Body of pancreas (tissue), 4 donors: Measurements from ENCODE around the gene CDH15. TPM values are rescaled to one million over a fixed set of nuclear protein-coding genes. Genes with fewer than 3 reads are reported as not detected.
A peak's percentile ranks its signal among the peaks of the same experiment; 100 is the strongest.

Experiments used
- ATAC-seq: fragments of 150-250 bp; one replicate; pipeline ENCODE4 v1.9.1; 2016
- DNase-seq, 4 donors: peaks; one replicate each; pipeline ENCODE4 v3.0.0-alpha.2; 2019
- H3K27ac ChIP-seq, 4 donors: fragments of 200-600 bp; sonication (generic); 1 replicate in 3 of 4; 2 replicates in 1 of 4; pipeline versions ENCODE4 v1.5.1 to v1.6.1; 2016 to 2019; ENCODE audit warnings: mild to moderate bottlenecking in 1 of 4, mixed read lengths in 1 of 4, moderate library complexity in 1 of 4
- H3K27me3 ChIP-seq, 2 donors: fragments of 200-600 bp; sonication (generic); one replicate each; pipeline ENCODE4 v1.6.0; 2016; ENCODE audit warnings: mild to moderate bottlenecking in 1 of 2
- H3K36me3 ChIP-seq, 2 donors: fragments of 200-600 bp; sonication (generic); replicated peaks in 1 of 2; 2 replicates each; pipeline ENCODE4 v1.5.1; 2016; ENCODE audit warnings: low read depth in 2 of 2; ENCODE audit not compliant: insufficient read depth in 1 of 2
- H3K4me1 ChIP-seq: fragments of 200-600 bp; sonication (generic); one replicate; pipeline ENCODE4 v1.6.0; 2016
- H3K4me3 ChIP-seq, 2 donors: fragments of 200-600 bp; sonication (generic); 1 replicate in 1 of 2; 2 replicates in 1 of 2; pipeline ENCODE4 v1.5.1; 2016 to 2019
- H3K9me3 ChIP-seq, 3 donors: fragments of 200-600 bp; sonication (generic); 1 replicate in 2 of 3; 2 replicates in 1 of 3; pipeline ENCODE4 v1.5.1; 2016
- POLR2A ChIP-seq, 3 donors: fragments of 450-650 bp; IDR thresholded peaks; one replicate each; pipeline ENCODE4 v1.6.1; 2016; ENCODE audit warnings: antibody characterized with exemption in 3 of 3, mild to moderate bottlenecking in 2 of 3
- WGBS, 2 donors: methylation state at CpG; one replicate each; pipeline ENCODE4 v1.1.5; 2017; 5-methylcytosine and 5-hydroxymethylcytosine counted together
- intact Hi-C: fragments of 100-400 bp; cut with DNase I; formaldehyde crosslinking; loops from one replicate; pipeline ENCODE4 v1.15.1; 2023
- total RNA-seq, 2 donors: library from RNA; depleted of rRNA; stranded (reverse); fragments of >200 nt; gene quantifications; one replicate each; pipeline ENCODE4 v1.1.0, GENCODE V29; 2016
- TF ChIP-seq, protein P1 (sequence below), 7 experiments: fragments of 450-650 bp in 4 of 7; fragments of 200-600 bp in 3 of 7; sonication (generic) in 3 of 7; IDR thresholded peaks; one replicate each; pipeline ENCODE4 v1.5.1; 2016 to 2019; ENCODE audit warnings: antibody characterized with exemption in 7 of 7

The CDH15 gene
- total RNA-seq, 2 donors from 2014 or later: 1.0 TPM; not detected in 1

DNA sequence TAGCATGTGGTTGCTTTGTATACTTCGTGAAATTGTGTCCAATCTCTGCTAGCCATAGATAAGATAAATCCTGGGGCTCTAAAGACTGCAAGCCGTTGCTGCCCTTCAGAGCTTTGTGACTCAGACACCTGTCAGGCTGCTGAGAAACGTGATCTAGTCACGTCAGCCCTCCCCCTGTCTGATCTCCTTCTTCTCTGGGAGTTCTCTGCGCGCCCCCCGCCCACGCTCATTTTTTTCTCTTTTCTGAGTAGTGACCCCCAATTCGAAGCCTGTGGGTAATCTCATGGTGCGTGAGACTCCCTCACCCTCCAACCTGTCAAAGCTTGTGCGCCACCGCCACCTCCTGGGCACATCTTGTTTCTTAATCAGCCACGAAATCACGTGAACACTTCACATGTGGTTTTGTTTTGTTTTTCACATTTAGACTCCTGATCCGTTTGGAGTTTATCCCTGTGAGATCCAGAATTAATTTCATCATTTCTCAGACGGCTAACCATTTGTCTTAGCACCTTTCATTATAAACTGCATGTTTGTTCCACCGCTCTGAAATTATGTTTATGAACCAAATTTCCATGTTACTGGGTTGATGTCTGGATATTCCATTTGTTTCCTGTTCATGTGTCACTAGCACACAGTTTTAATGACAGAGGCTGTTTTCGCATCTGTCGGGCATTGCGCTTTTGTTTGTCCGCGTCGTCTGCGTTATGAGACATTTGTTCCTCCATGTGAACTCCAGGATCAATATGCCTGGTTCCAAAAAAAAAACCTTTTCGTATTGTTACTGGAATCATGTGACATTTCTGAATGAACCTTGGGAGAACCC is 45.0 kb downstream of the CDH15 start:
- TF ChIP-seq, protein P1, sequence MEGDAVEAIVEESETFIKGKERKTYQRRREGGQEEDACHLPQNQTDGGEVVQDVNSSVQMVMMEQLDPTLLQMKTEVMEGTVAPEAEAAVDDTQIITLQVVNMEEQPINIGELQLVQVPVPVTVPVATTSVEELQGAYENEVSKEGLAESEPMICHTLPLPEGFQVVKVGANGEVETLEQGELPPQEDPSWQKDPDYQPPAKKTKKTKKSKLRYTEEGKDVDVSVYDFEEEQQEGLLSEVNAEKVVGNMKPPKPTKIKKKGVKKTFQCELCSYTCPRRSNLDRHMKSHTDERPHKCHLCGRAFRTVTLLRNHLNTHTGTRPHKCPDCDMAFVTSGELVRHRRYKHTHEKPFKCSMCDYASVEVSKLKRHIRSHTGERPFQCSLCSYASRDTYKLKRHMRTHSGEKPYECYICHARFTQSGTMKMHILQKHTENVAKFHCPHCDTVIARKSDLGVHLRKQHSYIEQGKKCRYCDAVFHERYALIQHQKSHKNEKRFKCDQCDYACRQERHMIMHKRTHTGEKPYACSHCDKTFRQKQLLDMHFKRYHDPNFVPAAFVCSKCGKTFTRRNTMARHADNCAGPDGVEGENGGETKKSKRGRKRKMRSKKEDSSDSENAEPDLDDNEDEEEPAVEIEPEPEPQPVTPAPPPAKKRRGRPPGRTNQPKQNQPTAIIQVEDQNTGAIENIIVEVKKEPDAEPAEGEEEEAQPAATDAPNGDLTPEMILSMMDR (IDR thresholded peaks at IDR 0.05): peak; percentile 51 to 90 (median 83)
- no peak for TF ChIP-seq POLR2A (IDR thresholded peaks at IDR 0.05)
- 1 to 2% methylated on average over 25 of the region's 25 CpGs for WGBS, 2 donors
- no peaks in the 10 kb centered on the region for H3K27me3 ChIP-seq
- H3K9me3 ChIP-seq: no peaks in the 10 kb centered on the region
- H3K36me3 ChIP-seq: peaks cover 0 to 3% of the 10 kb centered on the region in 2 donors
- peak overlapping the region; percentile 22 to 97 (median 84) for H3K27ac ChIP-seq
- intact Hi-C loops: loop anchor here (10.0 kb wide), 1 partner anchor 402 kb away; the partner anchor contains the start of gene APRT
- peak; percentile 80 for ATAC-seq
- peaks cover 26% of the 10 kb centered on the region for H3K4me1 ChIP-seq
- peak; percentile 72 to 85 (median 80) for DNase-seq
- H3K4me3 ChIP-seq: peak overlapping the region; percentile 75 to 78

DNA sequence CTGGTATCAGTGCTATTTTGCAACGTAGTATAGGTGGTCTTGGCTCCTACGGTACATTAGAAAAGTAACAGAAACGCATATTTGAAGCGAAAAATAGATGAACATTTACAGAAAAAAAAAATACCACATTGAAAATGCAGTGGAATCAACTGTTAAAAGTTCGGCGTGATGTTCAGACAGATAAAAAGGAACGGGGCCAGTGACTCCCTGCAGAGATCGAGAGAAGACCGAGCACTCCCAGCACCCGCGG is 45.5 kb downstream of the CDH15 start:
- intact Hi-C loops: loop anchor here (10.0 kb wide), 1 partner anchor 402 kb away; the partner anchor contains the start of gene APRT

DNA sequence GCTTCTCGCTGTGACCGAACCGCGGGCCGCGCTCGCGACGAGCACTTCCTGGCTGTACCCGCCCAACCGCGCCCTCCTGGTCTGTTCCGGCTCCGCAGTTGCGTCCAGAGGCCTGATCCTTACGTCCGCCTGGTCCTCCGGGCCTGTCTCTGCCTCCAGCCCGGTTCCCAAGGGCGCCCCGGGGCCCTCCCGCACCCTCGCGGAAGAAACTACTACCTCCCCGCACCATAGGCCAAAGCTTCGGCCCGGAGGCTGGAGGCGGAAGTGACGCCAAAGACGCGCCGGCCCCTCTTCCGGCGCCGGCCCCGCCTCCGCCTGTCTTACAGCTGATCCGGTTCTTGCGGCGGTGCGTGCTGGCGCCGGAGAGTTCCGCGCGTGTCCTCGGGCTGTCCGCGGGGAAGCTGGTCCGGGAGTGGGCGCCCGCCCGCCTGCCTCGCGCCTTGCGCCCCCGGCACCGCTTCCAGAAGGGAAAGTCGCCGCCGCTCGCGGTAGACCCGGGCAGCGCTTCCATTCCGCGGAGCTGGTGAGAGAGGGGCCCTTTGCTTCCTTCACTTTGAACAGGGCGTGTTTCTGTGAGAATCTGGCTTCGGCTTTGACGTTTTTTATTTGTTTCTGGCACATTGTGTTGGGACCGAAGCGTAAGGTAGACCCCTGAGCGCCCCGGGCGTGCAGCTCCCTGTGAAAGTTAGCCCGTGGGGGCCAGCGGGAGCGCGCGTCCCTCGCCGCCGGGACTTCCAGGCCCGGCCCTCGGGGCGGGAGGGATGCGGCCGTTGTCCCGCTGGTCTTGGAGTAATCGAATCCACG is 46.0 kb downstream of the CDH15 start, which contains the start of gene ZNF778:
Gene ZNF778 (plus strand): TSS at position 316 of the 804 bp plus-strand sequence. CDS start 3,425 bp downstream, outside the sequence.
- Histone ChIP-seq H3K27ac (peak within 1 kb of the TSS; percentile 73 to 97 (median 92)), H3K4me1 (peaks cover 26% of the 10 kb centered on the region), H3K36me3 (peaks cover 0 to 4% of the 10 kb centered on the region in 2 donors), H3K27me3 (no peaks in the 10 kb centered on the region), H3K9me3 (no peaks in the 10 kb centered on the region), H3K4me3 (peak within 1 kb of the TSS; percentile 75 to 78)
- DNase-seq (peak; percentile 80 to 87 (median 82)), ATAC-seq (peak; percentile 90)
- intact Hi-C loops: loop anchor here (10.0 kb wide), 1 partner anchor 403 kb away; the partner anchor contains the start of gene APRT
- peak; percentile 51 to 83 (median 80) for TF ChIP-seq POLR2A (IDR thresholded peaks at IDR 0.05)
- TF ChIP-seq, protein P1 (IDR thresholded peaks at IDR 0.05): peak in 2 of 7 experiments; percentile 3 to 11
- 0% methylated on average over 48 to 91 of the region's 91 CpGs for WGBS, 2 donors

More for the DNA sequence above, 45.5 kb downstream of the CDH15 start:
- ATAC-seq (no peak), DNase-seq (no peak)
- Histone ChIP-seq H3K9me3 (no peaks in the 10 kb centered on the region), H3K36me3 (peaks cover 0 to 3% of the 10 kb centered on the region in 2 donors), H3K4me1 (peaks cover 26% of the 10 kb centered on the region), H3K27me3 (no peaks in the 10 kb centered on the region), H3K27ac (peak overlapping the region; percentile 73 to 97 (median 92)), H3K4me3 (peak overlapping the region; percentile 75 to 78)
- WGBS, 2 donors: 0% methylated on average over 11 of the region's 11 CpGs
- no peak for TF ChIP-seq POLR2A (IDR thresholded peaks at IDR 0.05)
- TF ChIP-seq, protein P1 (IDR thresholded peaks at IDR 0.05): no peak

DNA sequence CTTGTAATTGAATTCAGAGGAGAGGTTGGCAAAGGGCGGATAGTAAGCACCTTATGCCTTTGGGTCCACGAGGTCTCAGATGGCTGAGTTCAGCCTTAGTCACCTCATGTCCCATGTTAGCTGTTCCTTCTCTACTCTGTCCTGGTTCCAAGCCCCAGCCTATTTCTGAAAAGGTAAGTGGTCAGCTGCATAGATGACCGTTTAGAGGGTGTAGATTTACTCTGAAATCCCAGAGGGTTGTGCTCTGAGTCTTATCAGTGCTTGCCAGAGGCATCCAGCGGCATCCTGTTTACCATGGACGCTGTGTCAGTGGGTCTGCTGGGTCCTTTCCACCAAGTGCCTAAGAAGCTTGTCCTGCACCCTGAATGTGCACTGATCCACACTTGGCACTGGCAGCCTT is 47.8 kb downstream of the CDH15 start:
- Histone ChIP-seq H3K27me3 (no peaks in the 10 kb centered on the region), H3K9me3 (no peaks in the 10 kb centered on the region), H3K27ac (no peak overlapping the region), H3K4me3 (no peak overlapping the region), H3K4me1 (peaks cover 26% of the 10 kb centered on the region), H3K36me3 (peaks cover 9 to 13% of the 10 kb centered on the region in 2 donors)
- TF ChIP-seq POLR2A (IDR thresholded peaks at IDR 0.05): no peak
- TF ChIP-seq, protein P1 (IDR thresholded peaks at IDR 0.05): no peak
- 60 to 90% methylated on average over 3 to 5 of the region's 5 CpGs for WGBS, 2 donors
- intact Hi-C loops: loop anchor here (10.0 kb wide), 1 partner anchor 405 kb away; the partner anchor contains the start of gene APRT
- ATAC-seq: no peak
- DNase-seq: no peak
